ENCODE data around the gene CALHM3.
"Not testable (repeated sequence)": the region's sequence is repeated elsewhere in the genome, so short reads cannot be mapped to it uniquely, and the experiment has no call there.

The CALHM3 gene

DNA sequence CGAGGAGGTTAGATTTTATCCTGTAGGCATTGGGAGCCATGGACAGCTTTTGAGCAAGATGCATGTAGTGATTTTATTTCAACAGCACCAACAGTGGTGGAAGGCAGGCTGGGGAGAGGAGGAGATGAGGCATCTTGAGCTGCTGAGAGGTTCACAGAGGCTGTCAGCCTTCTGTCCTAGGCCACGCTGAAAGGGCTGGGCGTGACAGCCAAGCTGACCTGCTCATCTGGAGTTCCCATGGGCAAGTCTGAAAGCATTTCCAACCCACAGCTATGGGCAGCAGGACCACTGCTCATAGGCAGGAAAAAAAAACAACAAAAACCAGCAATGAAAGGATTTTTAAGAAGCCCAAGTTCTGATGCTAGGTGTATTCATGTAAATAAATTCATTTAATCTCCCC is 22.1 kb upstream of the CALHM3 start:
- DNase-seq: no peak

- no peak for DNase-seq
Observed at GRCh38 chr10:103500481-103500880, 21.4 kb upstream of the CALHM3 start.

DNA sequence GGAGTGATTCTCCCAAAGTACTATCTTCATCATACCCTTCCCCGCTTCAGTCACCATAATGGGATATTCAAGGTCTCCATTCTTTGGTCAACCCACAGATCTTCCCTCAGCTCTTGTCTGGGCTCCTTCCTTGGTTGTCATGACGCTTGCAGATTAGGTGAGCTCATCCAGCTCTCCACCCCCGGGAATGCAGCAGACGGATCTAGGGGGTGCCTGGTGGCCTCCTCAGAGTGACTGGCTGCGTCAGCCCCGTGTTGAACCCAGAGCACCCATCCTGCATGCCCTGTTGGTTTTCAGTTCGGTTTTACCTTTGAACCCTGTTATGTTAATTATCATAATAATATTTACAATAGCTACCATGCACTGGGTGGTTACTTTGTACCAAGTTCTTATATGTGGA is 20.8 kb upstream of the CALHM3 start:
- no peak for DNase-seq

- no peak for DNase-seq
Observed at GRCh38 chr10:103498936-103499638, 20.0 kb upstream of the CALHM3 start.

DNA sequence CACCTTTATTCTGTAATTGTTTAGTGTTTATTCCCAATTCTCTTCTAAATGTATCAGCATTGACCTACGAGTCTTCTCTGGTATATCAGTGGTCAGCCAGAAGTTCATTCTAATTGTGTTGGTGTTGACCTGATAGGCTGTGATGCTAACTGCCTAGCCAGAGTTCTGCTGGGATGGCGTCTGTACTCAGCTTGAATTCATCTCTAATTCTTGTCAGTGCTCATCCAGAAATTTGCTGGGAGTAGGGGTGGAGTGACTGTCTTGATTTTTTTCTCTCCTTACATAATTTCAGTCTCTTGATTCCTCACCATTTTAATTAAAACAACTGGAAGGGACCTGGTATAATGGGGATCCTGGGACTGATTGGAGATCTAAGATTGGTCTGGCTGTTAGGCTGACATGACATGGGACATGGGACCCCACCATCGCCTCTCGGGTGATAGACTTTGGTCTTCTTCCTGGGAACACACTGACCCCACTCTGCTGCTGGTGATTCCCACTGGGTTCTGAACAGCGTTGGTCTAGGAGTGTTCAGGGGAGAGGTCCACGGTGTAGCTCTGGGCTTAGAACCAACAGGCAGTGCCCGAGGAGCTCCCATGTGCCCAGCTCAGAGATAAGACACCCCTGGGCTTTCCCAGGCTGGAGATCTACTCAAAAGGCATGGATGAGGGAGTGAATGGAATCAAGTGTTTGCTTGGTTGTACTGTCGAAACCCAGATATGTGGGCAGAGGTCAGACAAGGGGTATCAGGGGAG is 18.3 kb upstream of the CALHM3 start:
- no peak for DNase-seq

DNA sequence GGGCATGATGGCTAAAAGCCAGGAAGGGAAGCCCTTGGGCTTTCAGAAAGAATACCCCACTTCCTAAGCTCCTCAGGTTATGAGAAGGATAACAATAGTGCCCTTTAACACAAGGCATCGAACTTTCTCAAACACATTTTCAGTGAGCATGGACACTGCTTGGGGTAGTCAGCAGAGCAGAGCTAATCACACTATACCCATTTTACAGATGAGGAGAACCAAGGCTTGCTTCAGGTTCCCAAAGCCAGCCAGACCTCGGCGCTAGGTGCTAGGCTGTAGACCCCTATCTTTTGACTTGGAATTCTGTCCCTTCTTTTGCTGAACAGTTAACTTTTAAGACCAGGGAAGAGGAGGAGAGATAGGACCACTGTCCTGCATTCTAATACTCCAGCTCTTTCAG is 16.3 kb upstream of the CALHM3 start:
- no peak for DNase-seq

DNA sequence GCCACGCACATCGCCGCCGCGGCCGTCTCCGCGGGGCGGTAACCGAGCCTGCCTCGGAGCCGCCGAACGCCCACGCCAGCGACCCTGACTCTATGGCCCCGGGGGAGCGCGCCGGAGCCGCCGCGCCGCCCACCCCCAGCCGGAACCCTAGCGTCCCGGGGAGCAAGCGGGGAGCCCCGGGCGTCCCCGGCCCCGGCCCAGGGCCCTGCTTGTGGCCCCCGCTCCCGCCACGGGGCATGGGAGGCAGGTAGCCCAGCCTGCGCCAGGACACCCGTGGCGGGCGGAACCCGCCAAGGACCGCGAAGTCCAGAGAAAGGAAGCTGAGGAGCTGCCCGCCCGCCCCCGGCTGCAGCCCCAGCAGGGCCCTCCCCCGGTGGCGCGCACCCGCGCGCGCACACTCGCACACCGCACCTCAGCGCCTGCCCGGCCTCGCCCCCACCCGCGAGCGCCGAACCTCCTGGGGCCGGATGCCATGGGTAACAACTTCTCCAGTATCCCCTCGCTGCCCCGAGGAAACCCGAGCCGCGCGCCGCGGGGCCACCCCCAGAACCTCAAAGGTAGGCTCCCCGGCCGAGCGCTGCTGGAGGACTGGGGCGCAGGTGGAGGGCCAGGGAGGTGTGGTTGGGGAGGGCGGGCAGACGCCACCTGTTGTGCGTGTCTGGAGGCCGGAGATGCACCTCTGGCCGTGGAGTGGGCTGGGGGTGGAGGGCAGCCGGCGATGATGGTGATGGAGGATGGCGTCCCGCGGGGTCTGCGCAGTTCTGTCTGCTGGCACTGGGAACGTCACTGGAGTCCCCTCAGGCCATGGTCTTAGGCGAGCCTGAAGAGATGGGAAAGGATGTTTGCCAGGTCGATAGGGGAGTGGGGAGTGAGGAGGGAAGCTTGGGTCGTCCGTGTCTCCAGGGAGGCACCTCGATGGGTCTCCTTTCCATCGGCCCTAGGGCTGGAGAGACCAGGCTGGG is 15.2 kb upstream of the CALHM3 start:
- peak; percentile 60 for DNase-seq

DNA sequence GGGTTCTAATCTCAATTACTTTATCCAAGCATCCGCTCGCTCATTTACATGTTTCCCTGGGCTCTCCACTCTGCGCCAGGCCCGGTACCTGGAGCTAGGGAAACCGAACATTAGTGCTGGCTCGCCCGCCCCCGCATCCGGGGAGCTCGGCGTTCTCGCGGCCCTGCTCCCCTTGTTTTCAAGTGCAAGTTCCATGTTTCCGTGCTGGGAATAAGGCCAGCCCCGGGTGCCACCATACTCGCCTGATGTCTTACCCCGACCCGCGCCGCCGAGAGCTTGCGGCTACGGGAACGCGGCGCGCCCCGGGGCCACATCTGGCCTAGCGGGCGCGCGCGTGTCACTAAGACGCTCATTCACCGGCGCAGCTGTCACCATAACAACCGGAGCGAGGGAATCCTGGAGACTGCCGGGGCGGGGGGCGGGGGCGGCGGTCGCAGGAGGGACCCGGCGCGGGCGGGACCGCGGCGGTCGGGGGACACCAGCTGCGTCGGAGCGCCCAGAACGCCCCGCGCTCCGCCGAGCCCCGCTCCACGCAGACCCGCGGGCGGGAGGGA is 14.4 kb upstream of the CALHM3 start, which contains the start of gene NEURL1:
Gene NEURL1, plus strand, starts transcription at position 344 of the 554 bp plus-strand sequence. CDS start 683 bp downstream, outside the sequence.
- DNase-seq: peak; percentile 85

GRCh38 chr10:103492655-103493261 is 13.7 kb upstream of the CALHM3 start:
- DNase-seq: no peak

DNA sequence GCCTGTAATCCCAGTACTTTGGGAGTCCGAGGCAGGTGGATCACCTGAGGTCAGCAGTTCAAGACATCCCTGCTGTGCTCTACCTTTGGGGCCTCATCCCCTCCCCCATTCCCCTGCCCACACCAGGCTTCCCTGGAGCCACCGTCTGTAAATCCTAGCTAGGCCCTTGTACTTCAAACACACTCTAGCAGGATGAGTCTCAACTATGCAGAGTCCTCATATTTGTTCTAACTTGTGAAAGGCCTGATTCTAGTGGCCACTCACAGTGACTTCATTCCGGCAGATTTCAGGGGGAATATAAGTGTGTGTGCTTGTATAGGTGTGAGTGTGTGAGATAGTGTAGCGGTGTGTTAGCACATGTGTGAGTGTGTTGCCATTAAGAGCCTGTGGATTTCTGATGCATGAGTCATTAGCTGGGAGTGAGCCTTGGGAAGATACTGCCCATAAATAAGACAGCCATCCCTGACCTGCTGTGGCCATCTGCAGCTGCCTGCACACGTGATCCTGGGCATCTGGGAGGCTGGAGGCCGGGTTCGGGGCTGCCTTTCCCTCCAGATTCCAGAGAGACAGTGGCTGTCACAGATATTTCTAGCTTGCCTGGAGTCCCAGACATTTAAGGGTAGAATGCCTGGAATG is 12.8 kb upstream of the CALHM3 start:
- DNase-seq: peak; percentile 76

- DNase-seq: no peak
Observed at GRCh38 chr10:103490986-103491314, 11.9 kb upstream of the CALHM3 start.

DNA sequence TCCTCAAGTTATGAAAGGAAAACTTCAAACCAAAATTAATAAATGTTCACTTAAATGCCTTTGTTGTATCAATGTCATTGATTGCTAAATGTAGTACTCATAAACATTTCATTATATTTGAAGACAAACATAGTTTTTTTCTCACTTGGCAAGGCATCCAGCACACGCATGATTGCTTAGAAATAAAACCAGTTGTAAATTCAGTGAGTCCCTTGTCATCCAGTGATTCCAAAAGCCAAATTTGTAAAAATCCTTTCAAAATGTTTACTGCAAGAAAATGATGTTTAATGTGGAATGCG is 8.3 kb upstream of the CALHM3 start:
- no peak for DNase-seq

DNA sequence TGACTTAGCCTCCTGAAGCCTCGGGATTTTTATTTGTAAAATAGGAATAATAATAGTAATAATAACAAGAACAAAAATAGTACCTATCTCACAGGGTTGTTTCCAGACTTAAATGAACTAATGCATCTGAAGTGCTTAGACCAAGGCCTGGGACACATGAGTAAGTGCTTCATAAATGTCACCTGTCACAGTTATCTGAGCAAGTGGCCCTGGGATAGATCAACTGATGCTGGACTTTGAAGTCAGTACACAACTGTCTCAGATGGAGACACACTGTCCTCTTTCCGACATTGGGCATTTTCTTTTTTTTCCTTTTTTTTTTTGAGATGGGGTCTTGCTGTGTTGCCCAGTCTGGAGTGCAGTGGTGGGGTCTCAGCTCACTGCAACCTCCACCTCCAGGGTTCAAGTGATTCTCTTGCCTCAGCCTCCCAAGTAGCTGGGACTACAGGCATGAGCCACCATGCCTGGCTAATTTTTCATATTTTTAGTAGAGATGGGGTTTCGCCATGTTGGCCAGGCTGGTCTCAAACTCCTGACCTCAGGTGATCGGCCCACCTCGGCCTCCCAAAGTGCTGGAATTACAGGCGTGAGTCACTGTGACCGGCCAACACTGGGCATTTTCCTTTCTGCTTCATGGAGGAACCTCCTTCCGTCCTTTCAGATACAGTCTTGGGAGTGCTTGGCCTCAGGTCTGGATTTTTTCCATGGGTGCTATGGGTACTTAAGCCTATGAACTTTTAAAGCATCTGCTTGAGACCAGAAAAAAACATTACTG is 7.8 kb upstream of the CALHM3 start:
- DNase-seq: not testable (repeated sequence)

- peak; percentile 75 for DNase-seq
Observed at GRCh38 chr10:103481974-103482531, 3.0 kb upstream of the CALHM3 start.

- no peak for DNase-seq
Observed at GRCh38 chr10:103480521-103480920, 1.5 kb upstream of the CALHM3 start.

GRCh38 chr10:103478671-103479070 is 369 bp downstream of the CALHM3 start:
- no peak for DNase-seq

DNA sequence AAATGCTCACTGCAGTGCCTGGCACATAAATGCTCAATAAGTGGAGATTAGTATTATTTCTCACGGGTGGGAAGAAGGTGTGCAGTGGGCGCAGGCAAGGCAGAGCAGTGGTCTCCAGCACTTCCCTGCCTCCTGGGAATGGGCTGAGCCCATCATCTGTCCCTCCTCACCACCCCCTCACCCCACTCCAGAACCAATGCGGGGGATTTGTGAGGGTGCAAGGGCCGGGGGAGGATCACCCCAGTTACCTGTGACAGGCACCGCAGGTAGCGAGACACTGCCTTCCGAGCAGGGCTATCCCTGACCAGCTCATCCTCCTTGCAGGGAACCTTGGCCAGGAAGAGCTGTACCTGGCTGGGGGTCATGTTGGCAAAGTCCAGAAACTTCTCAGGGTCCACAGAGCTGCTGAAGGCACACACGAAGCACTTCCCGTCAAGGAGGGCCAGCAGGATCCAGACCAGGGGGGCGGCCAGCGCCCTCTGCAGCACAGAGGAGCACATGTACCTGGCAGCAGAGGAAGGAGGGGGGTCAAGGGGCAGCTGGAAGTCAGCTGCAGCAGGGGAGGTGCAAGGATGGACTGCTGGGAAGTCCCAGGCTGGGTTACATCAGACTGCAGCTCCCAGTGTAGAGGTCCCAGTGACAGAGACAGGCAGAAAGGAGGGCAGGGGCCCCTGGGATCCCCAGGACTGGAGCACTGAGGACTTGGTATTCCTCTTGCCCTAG is 2.8 kb downstream of the CALHM3 start:
- no peak for DNase-seq

DNA sequence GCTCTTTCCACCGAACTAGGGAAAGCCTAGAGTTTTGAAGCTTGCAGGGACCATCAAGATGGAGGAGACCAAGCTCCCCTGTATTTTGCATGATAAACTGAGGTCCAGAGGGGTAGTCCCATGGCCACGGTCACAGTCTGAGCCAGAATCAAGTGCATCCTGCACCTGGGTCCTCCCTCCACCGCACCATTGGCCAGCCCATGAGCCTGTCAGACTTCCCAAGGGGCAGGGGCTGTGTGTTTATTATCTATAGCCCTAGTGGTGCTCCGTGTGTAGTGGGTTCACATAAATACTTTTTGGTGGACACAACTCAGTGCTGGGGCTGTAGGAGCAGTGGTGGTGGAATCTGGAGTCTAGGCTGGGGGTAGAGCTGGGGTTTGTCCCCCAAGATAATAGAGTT is 3.6 kb downstream of the CALHM3 start:
- DNase-seq: no peak

DNA sequence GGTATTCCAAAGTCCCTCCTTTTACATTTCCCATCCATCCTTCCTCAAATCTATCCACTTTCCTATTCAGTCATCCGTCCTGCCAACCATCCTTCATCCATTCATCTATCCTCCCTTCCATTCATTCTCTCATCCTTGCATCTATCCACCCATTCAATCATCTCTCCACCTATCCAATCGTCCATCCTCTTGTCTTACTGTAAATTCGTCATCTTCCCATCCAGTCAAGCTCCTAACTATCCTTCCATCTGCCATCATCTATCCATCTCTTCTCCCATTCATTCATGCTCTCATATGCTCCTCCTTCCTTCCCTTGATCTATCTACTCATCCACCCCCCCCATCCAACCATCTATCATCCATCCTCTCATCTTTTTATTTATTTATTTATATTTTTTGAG is 5.0 kb downstream of the CALHM3 start:
- no peak for DNase-seq

- DNase-seq: peak; percentile 50
Observed at GRCh38 chr10:103473261-103473671, 5.8 kb downstream of the CALHM3 start.

Measured in eye (tissue), 1 donor.